GM12872 (cell line): ENCODE data around the gene RNF150.

Source experiments
- TF ChIP-seq, protein P1 (sequence below): IDR thresholded peaks from 3 replicates; pipeline ENCODE4 v1.5.1; 2011; ENCODE audit warnings: low read depth, mild to moderate bottlenecking, low read length, moderate library complexity; ENCODE audit not compliant: insufficient read depth

RNF150 gene

DNA sequence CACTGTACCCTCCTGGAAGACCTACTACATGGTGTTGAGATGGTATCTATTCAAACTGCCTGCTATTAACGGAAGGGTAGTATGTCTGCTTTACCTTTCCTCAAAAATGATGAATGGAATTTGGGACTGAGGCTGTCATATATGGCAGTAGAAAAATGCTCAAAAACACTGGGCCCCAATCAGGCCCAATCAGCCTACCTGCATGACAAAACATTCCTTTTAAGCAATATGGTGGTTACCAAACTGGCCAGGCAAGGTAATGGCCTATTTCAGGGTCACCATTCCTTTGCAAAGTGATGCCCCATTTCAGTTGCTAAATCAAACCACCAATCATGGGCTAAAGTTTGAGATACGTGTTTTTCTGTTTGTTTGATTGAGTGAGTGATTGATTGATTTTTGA is 14.9 kb downstream of the RNF150 start:
- TF ChIP-seq, protein P1, sequence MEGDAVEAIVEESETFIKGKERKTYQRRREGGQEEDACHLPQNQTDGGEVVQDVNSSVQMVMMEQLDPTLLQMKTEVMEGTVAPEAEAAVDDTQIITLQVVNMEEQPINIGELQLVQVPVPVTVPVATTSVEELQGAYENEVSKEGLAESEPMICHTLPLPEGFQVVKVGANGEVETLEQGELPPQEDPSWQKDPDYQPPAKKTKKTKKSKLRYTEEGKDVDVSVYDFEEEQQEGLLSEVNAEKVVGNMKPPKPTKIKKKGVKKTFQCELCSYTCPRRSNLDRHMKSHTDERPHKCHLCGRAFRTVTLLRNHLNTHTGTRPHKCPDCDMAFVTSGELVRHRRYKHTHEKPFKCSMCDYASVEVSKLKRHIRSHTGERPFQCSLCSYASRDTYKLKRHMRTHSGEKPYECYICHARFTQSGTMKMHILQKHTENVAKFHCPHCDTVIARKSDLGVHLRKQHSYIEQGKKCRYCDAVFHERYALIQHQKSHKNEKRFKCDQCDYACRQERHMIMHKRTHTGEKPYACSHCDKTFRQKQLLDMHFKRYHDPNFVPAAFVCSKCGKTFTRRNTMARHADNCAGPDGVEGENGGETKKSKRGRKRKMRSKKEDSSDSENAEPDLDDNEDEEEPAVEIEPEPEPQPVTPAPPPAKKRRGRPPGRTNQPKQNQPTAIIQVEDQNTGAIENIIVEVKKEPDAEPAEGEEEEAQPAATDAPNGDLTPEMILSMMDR: no peak

DNA sequence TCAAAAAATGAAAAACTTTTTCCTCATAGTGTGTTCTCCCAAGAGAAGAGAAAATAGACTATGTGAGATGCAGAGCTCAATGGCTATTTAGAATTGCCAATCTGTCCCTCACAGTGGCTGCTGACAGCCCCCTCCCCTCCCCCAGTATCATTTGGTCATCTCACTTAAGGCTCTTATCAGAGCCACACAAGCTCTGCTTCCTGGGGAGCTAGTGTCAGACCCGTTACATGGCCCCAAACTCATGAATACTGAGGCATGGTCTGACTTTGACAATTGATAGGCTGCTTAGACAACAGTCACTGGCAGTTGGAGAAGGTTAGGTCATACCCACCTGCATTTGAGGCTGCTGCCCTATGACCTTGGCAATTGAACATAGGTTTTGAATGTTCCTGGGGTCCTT is 15.3 kb downstream of the RNF150 start:
- TF ChIP-seq, protein P1: no peak

DNA sequence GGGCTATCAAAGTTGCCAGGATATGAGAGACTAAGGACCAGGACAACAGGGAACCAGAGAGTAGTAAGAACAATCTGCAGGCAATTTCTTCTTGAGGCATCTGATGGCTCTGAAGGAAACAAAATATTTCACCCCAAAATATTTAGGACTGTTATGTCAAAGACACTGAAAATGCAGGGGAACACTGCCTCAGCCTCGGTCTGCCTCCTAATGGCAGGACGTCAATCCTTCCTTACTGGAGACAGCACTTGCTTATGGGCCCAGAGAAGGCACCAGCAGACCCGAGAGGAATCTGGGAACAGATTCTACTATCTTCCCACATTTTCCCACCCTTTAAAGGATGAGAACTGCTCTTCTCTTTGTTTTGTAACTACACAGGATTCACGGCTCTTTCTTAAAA is 23.3 kb downstream of the RNF150 start:
- TF ChIP-seq, protein P1: no peak

DNA sequence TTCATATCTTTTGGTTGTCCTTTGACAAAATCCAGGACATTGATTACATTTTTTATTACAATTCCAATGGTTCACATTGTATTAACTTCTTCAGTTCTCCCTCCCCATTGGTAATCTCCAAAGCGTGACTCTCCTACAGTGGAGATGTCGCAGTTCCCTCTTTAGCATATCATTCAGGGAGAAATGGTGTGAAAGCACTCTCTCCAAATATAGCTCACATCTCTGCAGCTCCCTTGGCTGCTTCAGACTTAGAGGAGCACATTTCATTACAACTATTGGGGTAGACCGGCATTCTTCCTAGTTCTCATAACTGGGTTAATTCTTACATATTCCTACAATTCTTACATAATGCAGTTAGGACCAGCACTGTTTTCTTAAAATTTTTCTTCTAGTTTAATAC is 25.3 kb downstream of the RNF150 start:
- TF ChIP-seq, protein P1: no peak

DNA sequence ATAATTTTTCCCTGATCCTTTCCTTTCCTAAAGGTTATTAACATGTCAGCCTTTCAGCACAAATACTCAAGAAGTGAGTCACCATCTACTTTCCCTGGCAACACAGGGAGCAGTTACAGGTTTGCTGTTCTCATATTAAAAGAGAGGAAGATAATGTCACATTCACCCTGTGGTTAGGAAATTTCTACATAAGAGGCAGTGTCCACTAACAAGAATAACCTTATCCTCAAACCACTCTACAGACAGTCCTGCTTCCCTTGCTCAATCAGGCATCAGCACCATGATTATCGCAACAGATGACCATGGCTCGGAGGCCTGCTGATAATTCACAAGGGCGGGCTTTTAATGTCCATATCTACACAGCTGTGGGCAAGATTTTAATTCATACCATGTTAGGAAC is 30.9 kb downstream of the RNF150 start:
- TF ChIP-seq, protein P1: no peak

DNA sequence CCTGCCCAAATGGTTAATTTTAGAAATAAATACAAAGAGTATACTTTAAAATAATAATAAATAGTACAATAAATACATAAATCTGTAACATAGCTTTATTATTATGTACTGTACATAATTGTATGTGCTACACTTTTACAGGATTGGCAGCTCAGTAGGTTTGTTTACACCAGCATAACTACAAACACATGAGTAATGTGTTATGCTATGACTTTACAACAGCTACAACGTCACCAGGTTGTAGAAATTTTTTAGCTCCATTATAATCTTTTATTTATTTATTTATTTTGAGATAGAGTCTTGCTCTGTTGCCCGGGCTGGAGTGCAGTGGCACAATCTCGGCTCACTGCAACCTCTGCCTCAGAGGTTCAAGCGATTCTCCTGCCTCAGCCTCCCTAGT is 31.8 kb downstream of the RNF150 start:
- TF ChIP-seq, protein P1: no peak

DNA sequence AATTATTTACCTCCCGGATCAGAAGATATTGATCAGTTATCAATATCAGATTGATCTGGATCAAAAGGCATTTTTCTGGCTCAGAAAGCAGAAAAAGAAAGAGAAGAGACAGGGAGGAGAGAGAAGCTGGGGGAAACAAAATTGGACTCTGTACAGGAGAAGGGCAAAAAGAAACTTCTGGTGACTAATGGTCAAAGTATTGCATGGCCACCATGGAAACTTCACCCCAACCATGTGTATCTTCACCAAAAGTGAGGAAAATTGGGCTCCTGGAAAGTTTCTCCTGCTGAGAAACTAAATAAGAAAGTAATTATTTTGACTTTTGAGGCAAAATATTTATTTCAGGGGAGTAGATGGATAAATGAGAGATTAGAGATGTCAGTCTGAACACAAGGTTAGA is 33.9 kb downstream of the RNF150 start:
- TF ChIP-seq, protein P1: no peak

DNA sequence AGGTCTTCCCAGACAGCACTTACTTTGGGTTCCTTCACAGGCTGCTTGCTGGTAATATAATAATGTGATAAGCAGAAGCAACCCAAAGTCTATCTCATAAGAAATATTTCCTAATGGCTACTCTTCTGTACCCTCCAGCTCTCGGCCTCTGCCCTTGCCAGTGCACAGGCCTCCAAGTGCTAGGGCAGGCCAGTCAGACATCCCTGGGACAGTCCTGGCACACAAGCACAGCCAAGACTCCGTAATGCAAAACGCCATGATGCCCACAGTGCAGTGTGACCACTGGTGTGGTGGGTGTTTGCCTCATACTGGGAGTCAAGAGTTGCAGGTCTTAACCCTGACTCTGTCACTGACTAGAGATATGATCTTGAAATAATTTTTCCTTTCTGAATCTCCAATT is 35.1 kb downstream of the RNF150 start:
- TF ChIP-seq, protein P1: no peak
